Dermis lymphatic vessel endothelial cell (primary cell): ENCODE data around the gene MYO1D. TPM values are rescaled to one million over a fixed set of nuclear protein-coding genes. Genes with fewer than 3 reads are reported as not detected.

Experiments
- total RNA-seq: library from RNA; depleted of rRNA; stranded (reverse); fragments of >200 nt; gene quantifications from 2 replicates; pipeline ENCODE4 v1.2.1, GENCODE V29; 2014

The MYO1D gene
- 36.5 and 69.2 TPM in 2 replicates for total RNA-seq

GRCh38 chr17:32876417-32877163 lies at the start of gene MYO1D:
TSS of gene MYO1D (minus strand) at chr17:32877124. CDS start at chr17:32876872, 252 bp downstream.

GRCh38 chr17:32486701-32487472 lies 390.0 kb downstream of the MYO1D start, which contains the start of gene CDK5R1:
TSS of gene CDK5R1 (plus strand) at chr17:32486993. CDS start at chr17:32487621, 628 bp downstream.

GRCh38 chr17:32444301-32445073 lies 432.4 kb downstream of the MYO1D start, which contains the start of gene PSMD11:
TSS of gene PSMD11 (plus strand) at chr17:32444510. CDS start at chr17:32444524, 14 bp downstream.

Other genes with a start within 250 kb of the MYO1D start
- 51.1 and 67.6 TPM in 2 replicates for gene TMEM98, start 51.0 kb upstream of the MYO1D start, total RNA-seq
- not detected in 2 replicates for gene SPACA3, start 114.7 kb upstream of the MYO1D start, total RNA-seq